Upper lobe of left lung (tissue), 6 donors: ENCODE measurements around the gene ERGIC1. TPM values are rescaled to one million over a fixed set of nuclear protein-coding genes. Genes with fewer than 3 reads are reported as not detected.
A peak's percentile ranks its signal among the peaks of the same experiment; 100 is the strongest.

Source experiments
- ATAC-seq, 2 donors: fragments of 200-7000 bp; cut with Tn5 transposase; one replicate each; pipeline ENCODE4 v1.9.1; 2022; ENCODE audit warnings: mild to moderate bottlenecking in 2 of 2, moderate library complexity in 2 of 2; ENCODE audit not compliant: low FRiP score in 2 of 2
- DNase-seq, 2 donors: peaks; one replicate each; pipeline ENCODE4 v3.0.0-alpha.2; 2019 to 2020
- H3K27ac ChIP-seq, 4 donors: fragments of 200-600 bp; sonication (generic); one replicate each; pipeline ENCODE4 v1.5.1; 2016 to 2019
- H3K27me3 ChIP-seq, 4 donors: fragments of 200-600 bp; sonication (generic); one replicate each; pipeline ENCODE4 v1.5.1; 2017 to 2019
- H3K36me3 ChIP-seq, 4 donors: fragments of 200-600 bp; sonication (generic); one replicate each; pipeline ENCODE4 v1.5.1; 2016 to 2019
- H3K4me1 ChIP-seq, 4 donors: fragments of 200-600 bp; sonication (generic); one replicate each; pipeline ENCODE4 v1.5.1; 2018 to 2019
- H3K4me3 ChIP-seq, 4 donors: fragments of 200-600 bp; sonication (generic); one replicate each; pipeline ENCODE4 v1.5.1; 2017 to 2019; ENCODE audit warnings: mild to moderate bottlenecking in 2 of 4, moderate library complexity in 1 of 4
- H3K9me3 ChIP-seq, 4 donors: fragments of 200-600 bp; sonication (generic); one replicate each; pipeline ENCODE4 v1.5.1; 2018 to 2019
- CTCF ChIP-seq, 6 experiments: fragments of 450-650 bp in 4 of 6; fragments of 200-600 bp in 2 of 6; sonication (generic) in 2 of 6; IDR thresholded peaks; one replicate each; pipeline ENCODE4 v1.5.1; 2016 to 2019; ENCODE audit warnings: antibody characterized with exemption in 6 of 6
- EP300 ChIP-seq, 4 donors: sonication (generic); formaldehyde crosslinking; IDR thresholded peaks; one replicate each; pipeline ENCODE4 v1.5.1; 2017; ENCODE audit warnings: antibody characterized with exemption in 4 of 4, control low read depth in 2 of 4
- POLR2A ChIP-seq, 4 donors: fragments of 450-650 bp; IDR thresholded peaks; one replicate each; pipeline ENCODE4 v1.5.1; 2016 to 2017; ENCODE audit warnings: antibody characterized with exemption in 4 of 4, mild to moderate bottlenecking in 2 of 4
- POLR2AphosphoS5 ChIP-seq, 2 donors: sonication (generic); formaldehyde crosslinking; IDR thresholded peaks; one replicate each; pipeline ENCODE4 v1.5.1; 2017; ENCODE audit warnings: antibody characterized with exemption in 2 of 2
- WGBS, 2 donors: methylation state at CpG; one replicate each; pipeline ENCODE4 v1.1.5; 2017 to 2018; 5-methylcytosine and 5-hydroxymethylcytosine counted together
- total RNA-seq, 6 donors: library from RNA; depleted of rRNA in 4 of 6; stranded (reverse); fragments of >200 nt in 4 of 6; gene quantifications; one replicate each; pipeline versions ENCODE4 v1.1.0 to v1.2.1, GENCODE V29; 2016 to 2021
- donor health status: DM: no; HTN: no; CAD: no; lungs with moderate emphysema.
- donor health status: DM: no; HTN: yes; CAD: no; lungs with severe emphysema.

ERGIC1 gene
- total RNA-seq, 6 donors from 2014 or later: 158 to 225 (median 173) TPM

- no peak overlapping the region for H3K4me3 ChIP-seq
- DNase-seq (no peak), ATAC-seq (no peak)
- peaks cover 42 to 70% (median 59%) of the 10 kb centered on the region in 4 donors for H3K4me1 ChIP-seq
- H3K36me3 ChIP-seq: no peaks in the 10 kb centered on the region
- peak overlapping the region; percentile 22 to 92 (median 70) for H3K27ac ChIP-seq
- no peaks in the 10 kb centered on the region for H3K27me3 ChIP-seq
- no peaks in the 10 kb centered on the region for H3K9me3 ChIP-seq
- TF ChIP-seq CTCF (IDR thresholded peaks at IDR 0.05) (no peak), EP300 (IDR thresholded peaks at IDR 0.05) (no peak), POLR2A (IDR thresholded peaks at IDR 0.05) (no peak), POLR2AphosphoS5 (IDR thresholded peaks at IDR 0.05) (no peak)
- 96 to 97% methylated on average over 5 to 6 of the region's 6 CpGs for WGBS, 2 donors
Measured at GRCh38 chr5:172796306-172796705, 37.7 kb upstream of the ERGIC1 start.

GRCh38 chr5:172797771-172798191, 36.3 kb upstream of the ERGIC1 start:
- DNase-seq (no peak), ATAC-seq (no peak)
- Histone ChIP-seq H3K4me1 (peaks cover 47 to 75% (median 65%) of the 10 kb centered on the region in 4 donors), H3K36me3 (no peaks in the 10 kb centered on the region), H3K4me3 (no peak overlapping the region), H3K9me3 (no peaks in the 10 kb centered on the region), H3K27ac (peak overlapping the region; percentile 82 to 92 (median 90)), H3K27me3 (no peaks in the 10 kb centered on the region)
- TF ChIP-seq CTCF (IDR thresholded peaks at IDR 0.05): no peak
- TF ChIP-seq EP300 (IDR thresholded peaks at IDR 0.05): no peak
- no peak for TF ChIP-seq POLR2AphosphoS5 (IDR thresholded peaks at IDR 0.05)
- no peak for TF ChIP-seq POLR2A (IDR thresholded peaks at IDR 0.05)
- WGBS, 2 donors: 63 to 74% methylated on average over 5 of the region's 5 CpGs

- Histone ChIP-seq H3K36me3 (no peaks in the 10 kb centered on the region), H3K27me3 (no peaks in the 10 kb centered on the region), H3K27ac (peak overlapping the region; percentile 82 to 92 (median 90)), H3K4me3 (no peak overlapping the region), H3K9me3 (no peaks in the 10 kb centered on the region), H3K4me1 (peaks cover 42 to 72% (median 61%) of the 10 kb centered on the region in 4 donors)
- ATAC-seq: peak; percentile 49 to 66
- DNase-seq: peak in 1 of 2 donors; percentile 81
- 70% methylated on average over 14 of the region's 14 CpGs for WGBS, 2 donors
- TF ChIP-seq POLR2AphosphoS5 (IDR thresholded peaks at IDR 0.05) (peak; percentile 69 to 92), POLR2A (IDR thresholded peaks at IDR 0.05) (no peak), EP300 (IDR thresholded peaks at IDR 0.05) (peak in 2 of 4 donors; percentile 60 to 69)
Measured at GRCh38 chr5:172798422-172799215, 35.4 kb upstream of the ERGIC1 start.

- peak in 1 of 2 donors; percentile 43 for DNase-seq
- TF ChIP-seq POLR2AphosphoS5 (IDR thresholded peaks at IDR 0.05) (no peak), CTCF (IDR thresholded peaks at IDR 0.05) (no peak), POLR2A (IDR thresholded peaks at IDR 0.05) (no peak), EP300 (IDR thresholded peaks at IDR 0.05) (no peak)
- H3K4me3 ChIP-seq: no peak overlapping the region
- no peaks in the 10 kb centered on the region for H3K36me3 ChIP-seq
- H3K27me3 ChIP-seq: no peaks in the 10 kb centered on the region
- H3K4me1 ChIP-seq: peaks cover 42 to 64% (median 54%) of the 10 kb centered on the region in 4 donors
- 87 to 89% methylated on average over 6 of the region's 6 CpGs for WGBS, 2 donors
- ATAC-seq: no peak
- peak overlapping the region; percentile 82 to 92 (median 90) for H3K27ac ChIP-seq
- no peaks in the 10 kb centered on the region for H3K9me3 ChIP-seq
Measured at GRCh38 chr5:172799416-172799815, 34.6 kb upstream of the ERGIC1 start.

GRCh38 chr5:172800088-172800551, 33.9 kb upstream of the ERGIC1 start:
- 43 to 50% methylated on average over 13 to 16 of the region's 16 CpGs for WGBS, 2 donors
- no peaks in the 10 kb centered on the region for H3K9me3 ChIP-seq
- H3K27ac ChIP-seq: peak overlapping the region; percentile 82 to 92 (median 90)
- no peaks in the 10 kb centered on the region for H3K36me3 ChIP-seq
- peaks cover 42 to 59% (median 50%) of the 10 kb centered on the region in 4 donors for H3K4me1 ChIP-seq
- TF ChIP-seq POLR2AphosphoS5 (IDR thresholded peaks at IDR 0.05) (peak; percentile 85 to 91), POLR2A (IDR thresholded peaks at IDR 0.05) (peak in 2 of 4 donors; percentile 55 to 73), CTCF (IDR thresholded peaks at IDR 0.05) (no peak), EP300 (IDR thresholded peaks at IDR 0.05) (peak; percentile 25 to 87 (median 68))
- DNase-seq (peak; percentile 75 to 95), ATAC-seq (peak; percentile 79 to 89)
- H3K4me3 ChIP-seq: no peak overlapping the region
- H3K27me3 ChIP-seq: no peaks in the 10 kb centered on the region
